DMS79 treated with DMSO at 0.1 percent for 48 hours (cell line): ENCODE data around the gene ANKRD13B.

Source experiments
- DNase-seq: peaks from one replicate; lab custom pipeline; 2025; lab: John Stamatoyannopoulos, UW

ANKRD13B gene

DNA sequence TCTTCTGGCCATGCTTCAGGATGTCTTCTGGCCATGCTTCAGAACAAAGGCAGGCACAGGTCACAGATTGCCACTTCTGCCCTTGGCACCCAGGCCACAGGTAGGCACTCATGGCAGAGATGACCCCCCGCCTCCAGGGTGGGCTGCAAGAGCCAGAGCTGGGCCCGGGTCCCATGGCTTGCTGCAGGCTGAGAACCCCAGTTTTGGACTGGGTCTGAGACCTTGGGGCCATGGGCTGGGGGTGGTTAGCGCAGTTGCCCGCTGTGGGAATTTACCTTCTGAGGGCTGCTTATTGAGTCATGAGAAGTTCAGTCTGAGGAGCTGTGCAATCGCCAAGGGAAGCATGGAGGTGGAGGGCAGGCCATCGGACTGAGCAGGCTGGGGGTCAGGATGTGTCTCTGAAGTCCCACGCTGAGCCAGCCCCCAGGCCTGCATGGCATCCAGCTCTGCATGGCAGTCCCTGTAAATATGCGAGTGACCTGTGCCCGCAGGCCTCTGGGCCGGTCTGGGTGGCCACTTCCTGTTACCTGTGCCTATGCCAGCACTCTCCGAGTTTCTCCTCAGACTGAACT, 1.7 kb downstream of the ANKRD13B start:
- no peak for DNase-seq

DNA sequence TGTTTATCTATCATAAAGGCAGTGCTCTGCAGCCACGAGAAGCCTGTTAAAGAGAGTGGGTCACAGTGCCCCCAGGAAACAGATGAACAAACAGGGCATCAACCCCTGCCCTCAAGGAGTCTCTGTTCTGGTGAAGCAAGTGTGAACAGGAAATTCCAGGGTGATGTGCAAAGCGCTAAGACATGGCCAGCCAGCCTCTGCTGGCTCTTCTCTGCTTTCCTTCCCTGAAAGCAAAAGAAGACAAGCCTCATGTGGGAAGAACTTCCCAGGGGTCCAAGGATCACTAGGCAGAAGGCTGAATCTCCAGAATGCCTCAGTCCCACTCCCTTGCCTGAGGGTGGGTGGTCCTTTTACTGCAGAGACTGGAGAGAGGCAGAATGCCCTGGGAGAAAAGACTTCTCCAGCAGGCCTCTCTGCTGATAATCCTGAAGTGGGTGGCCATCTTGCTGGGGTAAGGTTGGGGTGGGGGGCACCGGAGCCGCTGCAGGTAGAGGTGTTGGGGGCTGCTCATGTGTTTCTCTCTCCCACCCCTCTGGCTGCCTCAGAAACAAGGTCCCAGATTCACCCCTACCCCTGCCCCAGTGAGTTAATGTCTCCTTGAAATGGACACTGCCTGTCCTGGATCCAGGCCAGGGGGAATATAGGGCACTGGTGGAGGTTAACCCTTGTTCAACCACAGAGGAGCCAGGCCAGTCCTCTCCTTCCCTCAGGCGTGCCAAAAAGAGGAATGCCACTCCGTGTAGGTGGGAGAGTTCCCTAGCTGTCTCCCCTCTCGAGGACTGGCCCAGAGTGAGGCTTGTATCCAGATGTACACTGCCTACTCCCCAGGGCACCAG, 2.4 kb downstream of the ANKRD13B start:
- no peak for DNase-seq

DNA sequence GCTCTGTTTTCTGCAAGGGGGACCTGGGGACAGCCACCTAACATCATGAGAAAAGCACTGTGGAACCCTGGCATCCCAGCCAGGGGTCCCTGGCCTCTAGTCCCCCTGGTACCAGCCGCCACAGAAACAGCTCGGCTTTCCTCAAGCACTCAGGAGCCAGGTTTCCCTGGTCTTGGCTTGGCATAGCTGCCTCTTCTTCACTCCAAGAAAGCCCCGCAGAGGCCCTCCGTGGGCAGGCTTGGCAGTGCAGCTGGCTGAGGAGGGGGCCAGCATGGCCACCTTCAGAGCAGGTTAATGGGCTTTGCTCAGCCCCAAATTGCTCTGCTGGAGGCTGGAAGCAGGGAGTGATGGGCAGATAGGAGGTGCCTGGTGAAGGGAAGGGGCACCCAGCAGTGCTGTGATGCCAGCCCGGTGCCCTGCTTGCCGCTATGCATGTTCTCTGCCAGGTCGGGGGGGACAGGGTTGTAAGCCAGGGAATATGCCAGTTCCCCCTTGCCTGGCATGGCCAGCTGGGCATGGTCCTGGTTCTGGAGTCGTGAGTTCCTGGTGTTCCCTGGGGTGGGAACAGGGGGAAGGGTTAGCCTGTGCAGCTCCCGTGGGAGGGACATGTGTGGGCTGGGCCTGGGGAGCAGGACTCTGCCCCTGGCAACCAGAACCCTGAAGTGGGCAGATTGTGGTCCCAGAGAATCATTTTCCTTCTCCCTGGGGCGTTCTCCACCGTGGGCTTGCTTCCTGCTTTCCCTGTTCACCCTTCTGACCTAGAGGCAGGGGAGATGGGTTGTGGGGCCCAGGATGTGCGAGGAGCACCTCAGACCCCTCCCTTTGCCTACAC, 3.2 kb downstream of the ANKRD13B start:
- DNase-seq: peak; percentile 6

DNA sequence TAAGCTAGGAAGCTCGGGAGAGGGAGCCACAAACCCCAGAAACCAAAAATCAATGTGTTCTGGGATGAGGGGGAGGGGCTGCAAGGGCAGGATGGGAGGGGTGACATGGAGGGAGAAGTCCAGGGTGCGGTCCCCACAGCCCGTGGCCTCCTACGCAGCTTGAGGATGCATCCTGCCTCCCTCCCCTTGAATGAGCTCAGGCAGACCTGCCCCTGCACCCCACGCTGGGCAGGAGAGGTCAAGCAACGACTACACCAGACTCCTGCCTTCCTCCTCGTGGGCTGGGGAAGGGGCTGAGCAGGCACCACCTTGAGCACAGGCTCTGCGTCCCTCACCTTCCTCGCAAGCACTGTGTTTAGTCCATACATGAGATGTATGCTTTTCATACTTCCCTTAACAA, 3.9 kb downstream of the ANKRD13B start:
- DNase-seq: no peak

DNA sequence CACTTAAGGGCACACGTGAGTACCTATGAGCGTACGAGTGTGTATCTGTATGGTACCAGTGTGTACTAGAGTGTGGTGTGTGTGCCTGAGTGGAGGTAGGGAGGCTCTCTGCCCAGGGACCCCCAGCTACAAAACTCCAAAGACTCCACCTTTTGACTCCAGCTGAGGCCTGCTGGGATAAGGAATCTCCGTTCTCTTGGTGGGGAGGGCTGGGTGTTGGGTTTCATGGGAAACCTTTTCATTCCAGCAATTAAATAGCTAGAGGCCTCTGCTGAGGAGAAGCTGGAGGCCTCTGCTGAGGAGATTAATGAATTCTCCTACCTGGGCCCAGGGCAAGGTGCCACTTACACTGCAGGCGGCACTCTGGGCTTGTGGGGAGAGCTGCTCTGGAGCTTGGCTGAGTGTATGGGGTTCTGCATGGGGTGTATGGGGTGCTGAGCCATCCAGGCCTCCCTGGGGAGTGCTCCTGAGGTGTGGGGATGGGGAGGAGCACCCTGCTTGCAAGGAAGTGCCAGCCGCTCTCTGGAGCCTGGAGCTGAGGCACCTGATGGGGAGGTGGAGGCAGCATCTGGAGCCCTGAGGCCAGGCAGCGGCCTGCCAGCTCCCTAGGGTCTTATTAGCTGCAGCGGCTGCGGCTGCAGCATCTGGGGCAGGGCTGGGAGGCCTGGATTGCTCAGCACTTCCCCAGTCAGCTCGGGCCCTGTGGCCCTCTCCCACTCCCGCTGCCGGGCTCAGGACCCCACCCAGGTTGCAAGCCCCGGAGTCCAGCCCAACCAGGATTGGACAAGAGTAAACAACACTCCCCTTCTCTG, 4.6 kb downstream of the ANKRD13B start:
- DNase-seq: peak; percentile 37

DNA sequence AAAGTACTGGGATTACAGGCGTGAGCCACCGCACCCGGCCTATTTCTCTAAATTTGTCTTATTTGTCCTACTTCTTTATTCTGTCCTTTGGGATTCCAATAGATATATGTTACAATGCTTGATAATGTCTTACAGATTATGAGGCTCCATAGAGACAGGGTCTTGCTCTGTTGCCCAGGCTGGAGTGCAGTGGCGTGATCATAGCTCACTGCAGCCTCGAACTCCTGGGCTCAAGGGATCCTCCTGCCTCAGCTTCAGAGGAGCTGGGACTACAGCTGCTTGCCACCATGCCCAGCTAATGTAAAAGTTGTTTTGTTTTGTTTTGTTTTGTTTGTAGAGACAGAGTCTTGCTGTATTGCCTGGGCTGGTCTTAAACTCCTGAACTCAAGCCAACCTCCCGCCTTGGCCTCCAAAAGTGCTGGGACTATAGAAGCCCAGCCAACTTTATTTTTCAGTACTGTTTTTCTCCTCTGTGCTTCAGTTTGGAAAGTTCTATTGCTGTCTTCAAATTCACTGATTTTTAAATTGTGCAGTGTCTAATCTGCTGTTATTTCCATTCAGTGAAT, 10.3 kb downstream of the ANKRD13B start:
- no peak for DNase-seq

DNA sequence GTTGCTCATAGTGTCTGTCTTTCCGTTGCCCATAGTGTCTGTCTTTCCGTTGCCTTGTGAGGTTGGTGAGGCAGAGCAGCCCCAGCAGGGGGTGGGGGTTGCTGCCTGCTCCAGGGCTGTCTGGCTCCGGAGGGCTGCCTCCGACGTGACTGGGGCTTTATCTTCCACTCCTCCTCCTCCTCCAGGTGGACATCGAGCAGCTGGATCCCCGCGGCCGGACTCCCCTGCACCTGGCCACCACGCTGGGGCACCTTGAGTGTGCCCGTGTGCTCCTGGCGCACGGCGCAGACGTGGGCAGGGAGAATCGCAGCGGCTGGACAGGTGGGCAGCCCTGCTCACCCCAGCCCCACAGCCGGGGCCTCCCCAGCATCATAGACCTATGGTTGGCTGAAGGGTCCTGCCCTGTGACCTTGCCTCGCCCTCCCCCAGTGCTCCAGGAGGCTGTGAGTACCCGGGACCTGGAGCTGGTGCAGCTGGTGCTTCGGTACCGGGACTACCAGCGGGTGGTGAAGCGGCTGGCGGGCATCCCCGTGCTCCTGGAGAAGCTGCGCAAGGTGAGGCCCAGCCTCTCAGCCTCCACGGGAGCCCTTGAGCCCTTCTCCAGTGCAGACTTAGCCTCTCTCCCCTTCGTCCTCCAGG, 14.7 kb downstream of the ANKRD13B start:
- DNase-seq: no peak

DNA sequence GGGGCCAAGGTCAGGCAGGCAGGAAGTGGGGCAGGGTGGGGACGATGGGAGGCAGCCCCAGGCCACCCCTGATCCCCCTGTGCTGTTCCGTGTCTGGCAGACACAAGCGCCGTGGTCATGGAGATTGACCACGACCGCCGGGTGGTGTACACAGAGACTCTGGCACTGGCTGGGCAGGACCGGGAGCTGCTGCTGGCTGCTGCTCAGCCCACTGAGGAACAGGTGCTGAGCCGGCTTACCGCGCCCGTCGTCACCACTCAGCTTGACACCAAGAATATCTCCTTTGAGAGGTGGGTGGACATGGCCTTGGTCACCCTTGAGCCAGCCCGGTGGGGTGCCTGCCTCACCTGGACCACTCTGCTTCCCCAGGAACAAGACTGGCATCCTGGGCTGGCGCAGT, 16.1 kb downstream of the ANKRD13B start:
- no peak for DNase-seq

DNA sequence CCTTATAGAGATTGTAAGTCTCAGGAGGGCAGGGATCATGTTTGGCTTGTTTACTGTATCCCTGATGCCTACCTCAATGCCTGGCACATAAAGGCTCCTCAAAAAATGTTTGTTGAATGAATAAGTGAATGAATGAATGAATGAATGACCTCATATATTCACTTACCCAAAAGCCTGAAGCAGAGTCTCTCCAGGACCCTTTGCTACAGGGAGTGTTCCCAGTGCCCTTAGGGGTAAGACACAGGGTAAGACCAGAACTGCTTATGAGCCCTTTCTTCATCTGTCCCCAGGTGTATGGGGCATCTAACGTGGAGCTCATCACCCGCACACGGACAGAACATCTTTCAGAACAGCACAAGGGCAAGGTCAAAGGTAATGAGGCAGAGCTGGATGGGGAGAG, 17.5 kb downstream of the ANKRD13B start:
- no peak for DNase-seq

DNA sequence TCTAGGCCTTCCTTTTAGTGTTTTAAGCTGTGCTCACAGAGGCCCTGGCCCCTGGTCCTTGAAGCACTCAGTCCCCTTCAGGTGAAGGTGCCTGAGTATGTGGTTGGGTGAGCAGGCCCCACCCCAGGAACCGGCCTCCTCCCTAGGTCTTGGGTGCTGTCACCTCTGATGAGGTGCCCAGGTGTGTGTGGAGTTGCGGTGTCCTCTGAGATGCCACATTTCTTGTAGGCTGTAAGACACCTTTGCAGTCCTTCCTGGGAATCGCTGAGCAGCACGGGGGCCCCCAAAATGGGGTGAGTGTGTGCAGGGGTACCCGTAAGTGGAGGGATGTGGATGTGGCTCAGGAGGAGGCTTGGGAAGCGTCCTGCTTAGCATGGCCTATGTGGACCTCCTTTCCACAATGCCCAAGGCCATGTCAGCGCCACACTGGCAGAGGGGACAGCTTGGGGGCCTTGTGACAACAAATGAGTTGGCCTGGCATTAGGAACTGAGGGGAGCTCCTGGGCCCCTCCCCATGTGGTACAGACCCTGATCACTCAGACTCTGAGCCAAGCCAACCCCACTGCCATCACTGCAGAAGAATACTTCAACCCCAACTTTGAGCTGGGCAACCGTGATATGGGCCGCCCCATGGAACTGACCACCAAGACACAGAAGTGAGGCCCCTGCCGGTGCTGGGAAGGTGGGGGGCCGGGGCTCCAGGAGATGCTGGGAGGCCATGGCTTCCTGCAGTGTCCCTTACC, 18.6 kb downstream of the ANKRD13B start:
- no peak for DNase-seq

DNA sequence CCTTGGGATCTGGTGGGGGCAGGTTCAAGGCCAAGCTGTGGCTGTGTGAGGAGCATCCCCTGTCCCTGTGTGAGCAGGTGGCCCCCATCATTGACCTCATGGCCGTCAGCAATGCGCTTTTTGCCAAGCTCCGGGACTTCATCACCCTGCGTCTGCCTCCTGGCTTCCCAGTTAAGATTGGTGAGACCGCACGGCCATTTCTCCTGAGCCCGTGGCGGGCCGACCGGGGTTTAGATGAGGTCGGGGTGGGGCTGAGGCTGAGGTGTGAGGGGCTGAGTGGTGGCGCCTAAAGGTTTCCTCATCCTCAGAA, 19.1 kb downstream of the ANKRD13B start:
- DNase-seq: no peak

DNA sequence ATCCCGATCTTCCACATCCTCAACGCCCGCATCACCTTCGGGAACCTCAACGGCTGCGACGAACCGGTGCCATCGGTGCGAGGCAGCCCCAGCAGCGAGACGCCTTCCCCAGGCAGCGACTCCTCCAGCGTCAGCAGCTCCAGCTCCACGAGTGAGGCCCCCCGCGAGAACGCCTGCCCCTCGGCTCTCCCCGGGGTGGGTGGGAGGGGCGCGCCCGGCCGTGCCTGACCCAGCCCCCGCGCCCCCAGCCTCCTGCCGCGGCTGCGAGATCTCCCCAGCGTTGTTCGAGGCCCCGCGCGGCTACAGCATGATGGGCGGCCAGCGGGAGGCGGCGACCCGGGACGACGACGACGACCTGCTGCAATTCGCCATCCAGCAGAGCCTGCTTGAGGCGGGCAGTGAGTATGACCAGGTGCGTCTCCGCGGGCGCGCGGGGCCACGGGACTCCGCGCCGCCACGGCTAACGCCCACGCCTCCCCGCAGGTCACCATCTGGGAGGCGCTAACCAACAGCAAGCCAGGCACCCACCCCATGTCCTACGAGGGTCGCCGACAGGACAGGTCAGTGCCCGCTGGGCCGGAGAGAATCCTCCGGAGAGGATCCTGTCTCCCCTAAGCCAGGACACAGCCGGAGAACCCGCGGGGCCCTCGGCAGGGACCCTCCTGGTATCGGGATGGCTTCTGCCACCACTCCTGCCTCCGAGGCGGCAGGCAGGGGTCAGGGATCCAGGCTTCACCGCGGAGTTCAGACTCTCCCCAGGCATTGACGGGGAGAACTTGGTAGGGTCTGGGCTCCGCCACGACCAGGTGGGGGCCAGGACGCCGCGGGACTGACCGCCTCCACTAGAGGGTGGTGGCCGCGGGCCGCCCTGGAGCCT, 19.7 kb downstream of the ANKRD13B start:
- DNase-seq: no peak

DNA sequence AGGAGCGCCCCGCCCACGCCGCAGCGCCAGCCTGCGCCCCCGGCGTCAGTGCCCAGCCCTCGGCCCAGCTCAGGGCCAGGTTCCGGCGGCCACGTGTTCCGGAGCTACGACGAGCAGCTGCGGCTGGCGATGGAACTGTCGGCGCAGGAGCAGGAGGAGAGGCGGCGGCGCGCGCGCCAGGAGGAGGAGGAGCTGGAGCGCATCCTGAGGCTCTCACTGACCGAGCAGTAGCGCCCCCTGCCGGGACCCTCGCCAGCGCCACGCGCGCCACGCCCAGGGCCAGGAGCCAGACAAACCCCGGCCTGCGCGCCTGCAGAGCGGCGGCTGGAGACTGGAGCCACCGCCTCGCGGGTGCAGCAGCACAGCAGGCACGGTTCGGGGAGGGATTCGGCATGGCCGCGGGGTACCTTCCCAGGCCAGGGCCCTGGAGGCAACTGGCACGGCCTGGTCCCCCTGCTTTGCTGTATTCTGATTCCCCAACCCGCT, 20.5 kb downstream of the ANKRD13B start:
- no peak for DNase-seq

DNA sequence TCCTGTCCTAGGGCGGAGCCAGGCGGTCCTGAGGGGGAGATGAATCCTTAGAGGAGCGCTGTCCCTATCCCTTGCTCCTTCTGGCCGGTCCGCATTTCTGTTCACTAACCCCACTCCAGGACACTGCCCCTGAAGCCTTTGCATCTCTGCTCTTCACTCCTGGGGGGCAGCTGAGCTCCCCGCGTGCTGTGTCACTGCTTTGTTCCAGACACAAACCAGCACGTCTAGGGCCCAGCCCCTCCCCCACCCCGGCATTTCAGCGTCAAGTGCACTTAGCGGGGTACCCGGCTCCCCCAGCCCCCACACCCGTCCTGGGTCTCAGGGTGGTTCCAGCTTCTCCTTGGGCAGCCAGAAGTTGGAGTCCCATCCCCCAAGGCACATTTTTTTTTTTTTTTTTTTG, 20.9 kb downstream of the ANKRD13B start:
- no peak for DNase-seq

DNA sequence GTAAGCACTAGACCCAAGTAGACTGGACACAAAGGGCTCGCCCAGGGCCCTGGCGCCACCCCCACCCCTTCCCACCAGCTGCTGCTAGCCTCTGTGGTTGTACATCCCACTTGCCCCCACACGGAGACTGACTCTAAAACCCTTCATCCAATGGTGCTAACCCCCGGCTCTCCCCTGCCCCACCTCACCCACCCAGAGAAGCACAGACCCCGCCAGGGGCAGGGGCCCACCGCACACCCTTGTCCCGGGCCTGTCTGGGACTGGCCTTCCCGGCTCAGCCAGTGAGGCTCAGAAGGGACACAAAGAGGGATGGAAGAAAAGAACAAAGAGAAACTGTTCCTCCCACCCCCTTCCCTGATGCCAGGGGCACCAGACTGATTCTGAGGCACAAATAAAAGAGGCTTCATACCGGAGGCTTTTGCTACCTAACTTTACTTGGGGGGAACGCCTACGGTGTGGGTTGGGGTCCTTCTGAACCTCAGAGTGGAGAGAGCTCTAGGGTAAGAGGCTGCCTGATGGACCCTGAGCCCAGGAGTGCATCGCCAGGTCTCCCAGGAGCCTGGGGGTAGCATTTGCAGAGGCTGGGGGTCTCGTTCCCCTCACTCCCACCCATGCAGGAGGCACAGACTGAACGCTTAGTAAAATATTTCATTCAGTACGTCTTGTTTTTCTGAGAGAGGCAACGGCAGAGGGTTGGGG, 21.6 kb downstream of the ANKRD13B start:
- no peak for DNase-seq

DNA sequence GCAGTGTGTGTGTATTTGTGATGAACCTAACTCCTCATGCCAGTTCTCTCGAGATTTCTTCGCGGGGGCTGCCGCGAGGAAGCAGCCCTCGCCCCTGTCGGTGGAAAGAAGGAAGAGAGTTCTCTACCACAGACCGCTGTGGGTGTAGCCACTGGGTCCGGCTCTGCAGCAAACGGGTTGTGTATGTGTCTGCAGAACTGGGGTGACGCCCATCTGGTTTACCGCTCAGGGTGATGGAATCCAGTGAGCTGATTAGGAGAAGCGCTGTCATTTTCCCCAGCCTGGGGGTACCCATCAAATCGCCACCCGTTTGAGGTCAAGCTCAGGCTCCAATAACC, 22.1 kb downstream of the ANKRD13B start:
- DNase-seq: no peak

DNA sequence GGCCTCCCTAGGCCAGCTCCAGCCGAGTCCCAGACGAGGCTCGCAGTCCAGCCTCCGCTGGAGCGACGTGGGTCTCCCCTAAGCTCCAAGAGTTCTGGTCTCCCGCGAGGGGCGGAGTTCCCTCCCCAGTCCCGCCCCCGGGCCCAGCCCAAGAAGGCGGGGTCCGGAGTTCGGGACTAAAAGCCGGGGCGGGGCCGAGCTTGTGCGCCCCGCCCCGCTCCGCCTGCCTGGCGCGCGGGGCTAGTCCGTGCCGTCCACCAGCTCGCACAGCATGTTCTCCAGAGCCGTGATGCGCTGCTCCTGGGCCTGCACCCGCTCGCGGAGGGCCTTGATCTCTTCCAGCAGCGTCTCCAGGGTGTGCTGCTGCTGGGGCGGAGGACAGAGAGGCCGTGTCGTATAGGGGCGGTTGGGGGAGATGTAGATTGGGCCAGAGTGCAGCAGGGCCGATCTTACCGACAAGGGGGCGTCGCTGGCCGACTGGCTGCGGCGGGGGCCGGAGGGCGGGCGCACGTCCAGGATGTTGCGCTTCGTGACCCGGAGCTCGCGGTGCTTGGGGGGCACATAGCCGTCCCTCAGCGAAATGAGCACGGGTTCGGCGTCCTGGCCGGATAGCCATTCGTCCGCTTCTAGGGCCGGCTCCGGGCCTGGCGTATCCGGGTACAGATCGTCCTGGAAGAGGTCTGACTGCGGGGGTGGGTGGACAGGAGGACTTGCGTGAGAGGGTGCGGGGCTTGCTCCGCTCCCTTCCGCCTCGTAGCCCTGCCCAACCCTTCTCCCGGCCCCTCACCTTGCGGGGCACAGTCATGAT, 22.8 kb downstream of the ANKRD13B start:
- DNase-seq: peak; percentile 30
